Inferior parietal cortex (tissue), 1 donor: Measurements from ENCODE around the gene SHROOM1.
"Not testable (repeated sequence)": the region's sequence is repeated elsewhere in the genome, so short reads cannot be mapped to it uniquely, and the experiment has no call there.

Experiments
- DNase-seq: peaks from one replicate; pipeline ENCODE4 v3.0.0-alpha.2; 2016; ENCODE audit errors: extremely low spot score

The SHROOM1 gene

GRCh38 chr5:132830436-132831094, at the start of gene SHROOM1:
SHROOM1 (minus strand) TSS chr5:132830647; CDS start chr5:132826140, 4,507 bp downstream.
- no peak for DNase-seq

- DNase-seq: no peak
Observed at GRCh38 chr5:132877938-132878337, 47.5 kb upstream of the SHROOM1 start.

- no peak for DNase-seq
Observed at GRCh38 chr5:132877466-132877865, 47.0 kb upstream of the SHROOM1 start.

- no peak for DNase-seq
Observed at GRCh38 chr5:132876020-132876759, 45.7 kb upstream of the SHROOM1 start.

- DNase-seq: no peak
Observed at GRCh38 chr5:132873930-132874271, 43.5 kb upstream of the SHROOM1 start.

- no peak for DNase-seq
Observed at GRCh38 chr5:132873119-132873929, 42.9 kb upstream of the SHROOM1 start, which contains the start of gene LEAP2. LEAP2 (plus strand) TSS chr5:132873668; CDS start chr5:132873695, 27 bp downstream.

GRCh38 chr5:132872788-132873118, 42.3 kb upstream of the SHROOM1 start:
- no peak for DNase-seq

- DNase-seq: no peak
Observed at GRCh38 chr5:132871459-132872284, 41.2 kb upstream of the SHROOM1 start.

GRCh38 chr5:132870801-132871200, 40.4 kb upstream of the SHROOM1 start:
- DNase-seq: no peak

GRCh38 chr5:132868754-132869153, 38.3 kb upstream of the SHROOM1 start:
- DNase-seq: no peak

- no peak for DNase-seq
Observed at GRCh38 chr5:132867046-132867451, 36.6 kb upstream of the SHROOM1 start.

GRCh38 chr5:132866342-132867045, 36.0 kb upstream of the SHROOM1 start, which contains the start of the genes GDF9 and UQCRQ:
GDF9 (minus strand) TSS chr5:132866469; CDS start chr5:132864533, 1,936 bp downstream.
UQCRQ (plus strand) TSS chr5:132866642; CDS start chr5:132866882, 240 bp downstream.
- DNase-seq: peak; percentile 100

GRCh38 chr5:132865668-132866341, 35.4 kb upstream of the SHROOM1 start:
- peak; percentile 28 for DNase-seq

- no peak for DNase-seq
Observed at GRCh38 chr5:132860742-132861141, 30.3 kb upstream of the SHROOM1 start.

GRCh38 chr5:132859889-132860437, 29.5 kb upstream of the SHROOM1 start:
- no peak for DNase-seq

GRCh38 chr5:132856011-132856410, 25.6 kb upstream of the SHROOM1 start:
- no peak for DNase-seq

- DNase-seq: not testable (repeated sequence)
Observed at GRCh38 chr5:132854992-132855391, 24.5 kb upstream of the SHROOM1 start.

- DNase-seq: no peak
Observed at GRCh38 chr5:132854301-132854700, 23.9 kb upstream of the SHROOM1 start.

GRCh38 chr5:132853790-132854189, 23.3 kb upstream of the SHROOM1 start:
- DNase-seq: no peak

GRCh38 chr5:132853323-132853722, 22.9 kb upstream of the SHROOM1 start:
- DNase-seq: no peak
